H1 (cell line): ENCODE data around the gene HOTAIR. TPM values are rescaled to one million over a fixed set of nuclear protein-coding genes. Genes with fewer than 3 reads are reported as not detected.
A peak's percentile ranks its signal among the peaks of the same experiment; 100 is the strongest.

Experiments
- CTCF ChIA-PET: fragments of 300-600 bp; sonication (Branson Sonifier 250); formaldehyde crosslinking; loops from one replicate; lab custom pipeline; 2021; ENCODE audit not compliant: partially characterized antibody; lab: Charles Lee
- POLR2A ChIA-PET: fragments of 300-600 bp; sonication (Branson Sonifier 250); formaldehyde crosslinking; loops from one replicate; lab custom pipeline; 2021; ENCODE audit warnings: inconsistent platforms; ENCODE audit not compliant: partially characterized antibody; lab: Charles Lee
- DNase-seq, 2 experiments: peaks; one replicate each; pipeline versions ENCODE4 v3.0.0 to v3.0.0-alpha.2; 2010 to 2022; ENCODE audit warnings: low spot score in 2 of 2, low read depth in 1 of 2, mixed read lengths in 1 of 2
- FAIRE-seq: peaks from 2 replicates; lab custom pipeline; 2011; peaks lifted over from hg19 to GRCh38; lab: Jason Lieb, UNC
- H2AFZ ChIP-seq: 2 replicates; pipeline ENCODE4 v1.8.1; 2012; ENCODE audit warnings: low read length, inconsistent platforms
- H2AK5ac ChIP-seq: 2 replicates; pipeline ENCODE4 v1.6.1; 2013; ENCODE audit warnings: low read depth, low read length
- H2BK120ac ChIP-seq: replicated peaks from 2 replicates; pipeline ENCODE3; 2013; ENCODE audit warnings: low read depth, low read length, inconsistent platforms
- H2BK12ac ChIP-seq: 2 replicates; pipeline ENCODE4 v1.6.1; 2013; ENCODE audit warnings: low read depth, low read length
- H2BK15ac ChIP-seq: 2 replicates; pipeline ENCODE4 v1.6.1; 2013; ENCODE audit warnings: low read length
- H2BK20ac ChIP-seq: 2 replicates; pipeline ENCODE4 v1.6.1; 2013; ENCODE audit warnings: low read length
- H2BK5ac ChIP-seq: 2 replicates; pipeline ENCODE4 v1.6.1; 2013; ENCODE audit warnings: low read depth, low read length
- H3K14ac ChIP-seq: 2 replicates; pipeline ENCODE4 v1.6.1; 2013; ENCODE audit warnings: inconsistent platforms; ENCODE audit not compliant: insufficient read length
- H3K18ac ChIP-seq: 2 replicates; pipeline ENCODE4 v1.6.1; 2013; ENCODE audit warnings: low read length; ENCODE audit errors: extremely low read depth
- H3K23ac ChIP-seq: 2 replicates; pipeline ENCODE4 v1.6.1; 2013; ENCODE audit warnings: inconsistent platforms; ENCODE audit not compliant: insufficient read length
- H3K23me2 ChIP-seq: 2 replicates; pipeline ENCODE4 v1.6.1; 2013; ENCODE audit warnings: low read depth, low read length
- H3K27ac ChIP-seq: 2 replicates; pipeline ENCODE4 v1.6.1; 2011; ENCODE audit warnings: low read depth, low read length, inconsistent platforms
- H3K27me3 ChIP-seq, 4 experiments: replicated peaks in 1 of 4; 1 replicate in 1 of 4; 2 replicates in 3 of 4; pipeline versions ENCODE4 v1.6.1 to v1.8.1; 2011 to 2013; ENCODE audit warnings: low read length in 3 of 4, mild to moderate bottlenecking in 3 of 4, inconsistent platforms in 2 of 4, mixed read lengths in 2 of 4, moderate library complexity in 1 of 4; ENCODE audit not compliant: control insufficient read depth in 3 of 4, insufficient read depth in 3 of 4; ENCODE audit errors: extremely low read depth in 1 of 4
- H3K36me3 ChIP-seq, 4 experiments: 2 replicates each; pipeline versions ENCODE4 v1.6.1 to v1.8.1; 2011 to 2013; ENCODE audit warnings: mild to moderate bottlenecking in 4 of 4, low read length in 3 of 4, moderate library complexity in 2 of 4, control low read depth in 1 of 4, inconsistent platforms in 1 of 4; ENCODE audit not compliant: insufficient read depth in 4 of 4, control insufficient read depth in 2 of 4
- H3K4ac ChIP-seq: replicated peaks from 2 replicates; pipeline ENCODE3; 2013; ENCODE audit warnings: low read length, low read depth, mixed read lengths, inconsistent platforms; ENCODE audit not compliant: insufficient read length
- H3K4me1 ChIP-seq, 4 experiments: replicated peaks in 1 of 4; 1 replicate in 1 of 4; 2 replicates in 3 of 4; pipeline versions ENCODE4 v1.6.1 to v1.8.1; 2011 to 2013; ENCODE audit warnings: low read length in 3 of 4, inconsistent platforms in 2 of 4, mixed read lengths in 1 of 4; ENCODE audit not compliant: insufficient read depth in 4 of 4, control insufficient read depth in 3 of 4
- H3K4me2 ChIP-seq, 2 experiments: 2 replicates each; pipeline versions ENCODE4 v1.6.1 to v1.8.1; 2011 to 2013; ENCODE audit warnings: low read depth in 2 of 2, low read length in 2 of 2, control low read depth in 1 of 2, inconsistent platforms in 1 of 2, mild to moderate bottlenecking in 1 of 2; ENCODE audit not compliant: insufficient read depth in 1 of 2
- H3K4me3 ChIP-seq, 4 experiments: fragments of 200-600, 300-600 bp in 1 of 4; sonication (generic), shearing (Covaris generic), sonication (Bioruptor Twin) in 1 of 4; 2 replicates each; pipeline versions ENCODE4 v1.5.1 to v1.8.1; 2011 to 2016; ENCODE audit warnings: low read length in 4 of 4, low read depth in 3 of 4, control low read depth in 2 of 4, inconsistent platforms in 2 of 4, mild to moderate bottlenecking in 2 of 4, mixed read lengths in 1 of 4, moderate library complexity in 1 of 4; ENCODE audit not compliant: insufficient read depth in 2 of 4; ENCODE audit errors: extremely low read depth in 1 of 4
- H3K56ac ChIP-seq: replicated peaks from 2 replicates; pipeline ENCODE3; 2013; ENCODE audit warnings: low read depth, mild to moderate bottlenecking, mixed read lengths, low read length, inconsistent platforms; ENCODE audit not compliant: insufficient read length
- H3K79me1 ChIP-seq: 2 replicates; pipeline ENCODE4 v1.6.1; 2013; ENCODE audit warnings: low read depth, low read length, control low read depth
- H3K79me2 ChIP-seq, 2 experiments: 2 replicates each; pipeline versions ENCODE4 v1.6.1 to v1.8.1; 2012 to 2013; ENCODE audit warnings: low read length in 2 of 2, mild to moderate bottlenecking in 2 of 2, inconsistent platforms in 1 of 2; ENCODE audit not compliant: insufficient read depth in 2 of 2, control insufficient read depth in 1 of 2
- H3K9ac ChIP-seq, 4 experiments: replicated peaks in 1 of 4; 1 replicate in 1 of 4; 2 replicates in 3 of 4; pipeline versions ENCODE4 v1.6.1 to v1.8.1; 2011 to 2013; ENCODE audit warnings: low read depth in 3 of 4, low read length in 3 of 4, control low read depth in 2 of 4, mild to moderate bottlenecking in 2 of 4, moderate library complexity in 2 of 4, inconsistent platforms in 1 of 4; ENCODE audit errors: extremely low read depth in 1 of 4
- H3K9me3 ChIP-seq, 2 experiments: 2 replicates each; pipeline versions ENCODE4 v1.6.1 to v1.8.1; 2012 to 2013; ENCODE audit warnings: mild to moderate bottlenecking in 2 of 2, moderate library complexity in 2 of 2, control low read depth in 1 of 2, inconsistent platforms in 1 of 2, low read depth in 1 of 2, low read length in 1 of 2, mixed read lengths in 1 of 2; ENCODE audit not compliant: insufficient read depth in 2 of 2
- H4K20me1 ChIP-seq, 2 experiments: replicated peaks in 1 of 2; 2 replicates each; pipeline versions ENCODE3 to v1.8.1; 2011 to 2013; ENCODE audit warnings: inconsistent platforms in 2 of 2, low read length in 2 of 2, mild to moderate bottlenecking in 1 of 2; ENCODE audit not compliant: insufficient read depth in 2 of 2, control insufficient read depth in 1 of 2
- H4K5ac ChIP-seq: 2 replicates; pipeline ENCODE4 v1.6.1; 2013; ENCODE audit warnings: low read length, low read depth, mixed read lengths, inconsistent platforms; ENCODE audit not compliant: insufficient read length
- H4K8ac ChIP-seq: 2 replicates; pipeline ENCODE4 v1.8.0; 2013; ENCODE audit warnings: mild to moderate bottlenecking, moderate library complexity, low read length, inconsistent platforms; ENCODE audit not compliant: insufficient read depth; ENCODE audit errors: extremely low read depth
- H4K91ac ChIP-seq: replicated peaks from 2 replicates; pipeline ENCODE3; 2013; ENCODE audit warnings: low read length, mixed read lengths, inconsistent platforms; ENCODE audit not compliant: insufficient read length
- BCL11A ChIP-seq, 2 experiments: IDR thresholded peaks; one replicate each; pipeline ENCODE4 v1.6.1; 2011; ENCODE audit warnings: low read depth in 2 of 2, low read length in 2 of 2, mild to moderate bottlenecking in 2 of 2
- CTBP2 ChIP-seq: IDR thresholded peaks from 2 replicates; pipeline ENCODE4 v1.7.0; 2011; ENCODE audit warnings: borderline replicate concordance, mild to moderate bottlenecking, moderate library complexity, mixed read lengths, low read length; ENCODE audit not compliant: insufficient read depth, insufficient read length
- EZH2 ChIP-seq: fragments of 200-600 bp; sonication (generic); IDR thresholded peaks from 2 replicates; pipeline ENCODE4 v1.7.1; 2012; ENCODE audit warnings: low read depth, mild to moderate bottlenecking, moderate library complexity, low read length, inconsistent platforms; ENCODE audit not compliant: severe bottlenecking
- FOSL1 ChIP-seq: IDR thresholded peaks from 2 replicates; pipeline ENCODE4 v1.6.1; 2011; ENCODE audit warnings: mild to moderate bottlenecking, low read depth, low read length, moderate library complexity; ENCODE audit not compliant: insufficient read depth
- PHF8 ChIP-seq: fragments of 200-600 bp; sonication (generic); conservative IDR thresholded peaks from 2 replicates; pipeline ENCODE4 v1.7.1; 2012; ENCODE audit warnings: low read depth, mild to moderate bottlenecking, inconsistent platforms, low read length, moderate library complexity
- RAD21 ChIP-seq, 2 experiments: IDR thresholded peaks in 1 of 2; conservative IDR thresholded peaks in 1 of 2; 2 replicates each; pipeline ENCODE4 v1.6.1; 2011; ENCODE audit warnings: low read depth in 2 of 2, low read length in 2 of 2, improper control_type of control experiment in 1 of 2, inconsistent platforms in 1 of 2, mild to moderate bottlenecking in 1 of 2, moderate library complexity in 1 of 2
- RNF2 ChIP-seq: fragments of 200-900, 300-1000 bp; sonication (generic); IDR thresholded peaks from 2 replicates; pipeline ENCODE4 v1.7.1; 2016; ENCODE audit warnings: borderline replicate concordance, low read depth, mild to moderate bottlenecking, antibody characterized with exemption, low read length; ENCODE audit not compliant: poor library complexity, severe bottlenecking; ENCODE audit errors: missing control alignments
- SUZ12 ChIP-seq: fragments of 200-600 bp; sonication (generic); IDR thresholded peaks from 2 replicates; pipeline ENCODE4 v1.6.1; 2012; ENCODE audit warnings: mild to moderate bottlenecking, inconsistent platforms, low read length, moderate library complexity, mixed read lengths
- WGBS, 2 experiments: shearing (Covaris generic) in 1 of 2; methylation state at CpG; one replicate each; pipeline versions ENCODE4 v1.1.6 to v1.1.7; 2013 to 2015; ENCODE audit warnings: low lambda C conversion rate in 2 of 2, mixed read lengths in 2 of 2, inconsistent platforms in 1 of 2, low coverage in 1 of 2, missing lambda C conversion rate in 1 of 2; ENCODE audit not compliant: insufficient replicate concordance in 2 of 2, insufficient coverage in 1 of 2, insufficient read length in 1 of 2; ENCODE audit errors: extremely low coverage in 1 of 2, missing lambda C conversion rate in 1 of 2; 5-methylcytosine and 5-hydroxymethylcytosine counted together
- polyA plus RNA-seq, 7 experiments: library from polyadenylated mRNA; depleted of rRNA in 3 of 7; stranded (reverse) in 5 of 7; unstranded in 2 of 7; fragments of >200 nt in 5 of 7; fragments of 200-250 nt in 2 of 7; gene quantifications; 1 replicate in 5 of 7; 2 replicates in 1 of 7; 4 replicates in 1 of 7; pipeline versions ENCODE4 v1.2.1 to v1.2.3, GENCODE V29; 2011 to 2013; ENCODE audit warnings: missing spikeins in 2 of 7, mixed read lengths in 2 of 7
- total RNA-seq: library from RNA; stranded (reverse); fragmentation: NEBNext Ultra II Directional; extraction: Animal tissue kit (Norgen Biotek cat#: 25700); gene quantifications from 2 replicates; pipeline ENCODE4 v1.2.1, GENCODE V29; 2021

Gene HOTAIR
- total and polyA plus RNA-seq, 2 of the 8 experiments (the other 6 are each of a cell fraction or from before 2014, with no cell fraction given): not detected

DNA sequence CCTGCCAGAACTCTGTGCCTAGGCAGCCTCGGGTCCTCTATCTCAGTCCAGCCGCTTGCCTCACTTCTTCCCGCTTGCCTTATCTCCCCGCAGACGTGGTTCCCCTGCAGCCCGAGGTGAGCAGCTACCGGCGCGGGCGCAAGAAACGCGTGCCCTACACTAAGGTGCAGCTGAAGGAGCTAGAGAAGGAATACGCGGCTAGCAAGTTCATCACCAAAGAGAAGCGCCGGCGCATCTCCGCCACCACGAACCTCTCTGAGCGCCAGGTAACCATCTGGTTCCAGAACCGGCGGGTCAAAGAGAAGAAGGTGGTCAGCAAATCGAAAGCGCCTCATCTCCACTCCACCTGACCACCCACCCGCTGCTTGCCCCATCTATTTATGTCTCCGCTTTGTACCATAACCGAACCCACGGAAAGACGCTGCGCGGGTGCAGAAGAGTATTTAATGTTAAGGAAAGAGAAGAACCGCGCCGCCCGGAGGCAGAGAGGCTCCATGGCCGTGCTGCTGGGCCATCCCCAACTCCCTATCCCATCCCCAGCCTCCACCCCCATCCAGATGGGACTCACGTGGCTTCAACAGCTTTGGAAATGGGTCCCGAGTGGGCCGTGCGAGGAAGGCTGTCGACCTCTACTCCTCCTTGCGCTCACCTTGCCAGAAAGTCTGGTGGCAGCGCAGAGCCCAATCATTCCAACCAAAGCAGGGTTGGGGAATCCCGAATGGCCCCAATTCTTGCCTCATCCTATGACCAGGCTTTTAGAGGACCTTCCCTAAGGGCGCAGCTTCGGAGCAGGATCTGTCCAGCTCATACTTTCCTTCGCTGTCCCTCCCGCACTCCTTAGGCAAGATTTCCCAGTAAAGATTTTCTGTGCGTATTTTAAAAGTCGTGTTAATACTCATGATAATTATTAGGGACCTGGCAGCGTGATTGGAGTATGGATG lies 29.6 kb downstream of the HOTAIR start:
- no peak overlapping the region for H3K14ac ChIP-seq
- H4K20me1 ChIP-seq: peaks cover 16 to 22% of the 10 kb centered on the region in 2 experiments
- H3K23ac ChIP-seq: no peak overlapping the region
- H3K18ac ChIP-seq: no peak overlapping the region
- no peak overlapping the region for H2BK15ac ChIP-seq
- no peak for FAIRE-seq
- ChIA-PET CTCF (interaction anchor here (0.5 to 2.1 kb wide), 18 partner anchors 10 to 263 kb away, joined by 3 to 10 read pairs (median 3); partner anchors contain the start of gene HOTAIR), POLR2A (interaction anchor here (0.8 to 1.4 kb wide), 3 partner anchors 14 to 124 kb away, joined by 3 to 4 read pairs (median 3); no protein-coding TSS in a partner anchor)
- H2AFZ ChIP-seq: no peak overlapping the region
- 0 out of 4 replicates have a peak overlapping the region, but pooled peaks of 1 of the 2 experiments have one; percentile 3 for H3K4me2 ChIP-seq
- H3K36me3 ChIP-seq: no peaks in the 10 kb centered on the region
- no peak overlapping the region for H4K5ac ChIP-seq
- H2BK120ac ChIP-seq: no peak overlapping the region
- H3K9ac ChIP-seq: no peak overlapping the region
- H4K91ac ChIP-seq: no peak overlapping the region
- 13% methylated on average over 36 of the region's 51 CpGs; no CpG with 5 or more reads in 1 of the 2 experiments for WGBS, 2 experiments
- H3K4me1 ChIP-seq: peaks cover 0 to 7% (median under 1%) of the 10 kb centered on the region in 4 experiments; a peak in 5 of 7 replicates
- H3K27ac ChIP-seq: no peak overlapping the region
- peak in 1 of 2 experiments; percentile 59 for DNase-seq
- H2BK12ac ChIP-seq: no peak overlapping the region
- H2BK20ac ChIP-seq: no peak overlapping the region
- H2BK5ac ChIP-seq: no peak overlapping the region
- H3K4ac ChIP-seq: no peak overlapping the region
- H3K27me3 ChIP-seq: peaks cover 93 to 100% (median 98%) of the 10 kb centered on the region in 4 experiments
- H3K4me3 ChIP-seq: no peak overlapping the region
- no peaks in the 10 kb centered on the region for H3K79me2 ChIP-seq
- no peaks in the 10 kb centered on the region for H3K79me1 ChIP-seq
- no peaks in the 10 kb centered on the region for H3K9me3 ChIP-seq
- no peaks in the 10 kb centered on the region for H3K23me2 ChIP-seq
- H4K8ac ChIP-seq: no peak overlapping the region
- no peak overlapping the region for H3K56ac ChIP-seq
- H2AK5ac ChIP-seq: no peak overlapping the region
- TF ChIP-seq EZH2 (peak; percentile 98), RAD21 (IDR thresholded peaks at IDR 0.05 in 1 of 2, conservative IDR thresholded peaks at IDR 0.05 in 1 of 2; ENCODE audit: low read depth in 2 of 2, low read length in 2 of 2) (peak in 1 of 2 experiments; percentile 18; a peak in 1 of 4 replicates), CTBP2 (peak; percentile 22), SUZ12 (peak; percentile 97), RNF2 (peak; percentile 20), BCL11A (IDR thresholded peaks at IDR 0.05; ENCODE audit: low read depth in 2 of 2, low read length in 2 of 2) (no peak), FOSL1 (no peak), PHF8 (no peak)
